Thyroid gland (tissue), 4 donors: Measurements from ENCODE around the gene NME3. TPM values are rescaled to one million over a fixed set of nuclear protein-coding genes. Genes with fewer than 3 reads are reported as not detected.

Experiments used
- DNase-seq, 2 donors: peaks; one replicate each; pipeline ENCODE4 v3.0.0-alpha.2; 2019
- H3K27ac ChIP-seq, 3 donors: fragments of 200-600 bp; sonication (generic); 1 replicate in 2 of 3; 2 replicates in 1 of 3; pipeline ENCODE4 v1.5.1; 2016 to 2019; ENCODE audit warnings: mild to moderate bottlenecking in 1 of 3, moderate library complexity in 1 of 3
- H3K27me3 ChIP-seq: fragments of 200-600 bp; sonication (generic); one replicate; pipeline ENCODE4 v1.5.1; 2019
- H3K36me3 ChIP-seq, 2 donors: fragments of 200-600 bp; sonication (generic); one replicate each; pipeline ENCODE4 v1.5.1; 2016 to 2019
- H3K4me1 ChIP-seq, 2 donors: fragments of 200-600 bp; sonication (generic); one replicate each; pipeline ENCODE4 v1.5.1; 2017 to 2019
- H3K4me3 ChIP-seq, 3 donors: fragments of 200-600 bp; sonication (generic); replicated peaks in 1 of 3; 1 replicate in 2 of 3; 2 replicates in 1 of 3; pipeline ENCODE4 v1.5.1; 2016; ENCODE audit warnings: mild to moderate bottlenecking in 1 of 3
- H3K9me3 ChIP-seq: fragments of 200-600 bp; sonication (generic); one replicate; pipeline ENCODE4 v1.5.1; 2017
- CTCF ChIP-seq, 6 experiments: fragments of 200-600 bp in 3 of 6; fragments of 450-650 bp in 3 of 6; sonication (generic) in 3 of 6; IDR thresholded peaks; one replicate each; pipeline ENCODE4 v1.5.1; 2016 to 2019; ENCODE audit warnings: antibody characterized with exemption in 6 of 6, mild to moderate bottlenecking in 2 of 6, inconsistent platforms in 1 of 6, moderate library complexity in 1 of 6
- POLR2A ChIP-seq, 2 donors: fragments of 450-650 bp; IDR thresholded peaks; one replicate each; pipeline ENCODE4 v1.6.1; 2017; ENCODE audit warnings: antibody characterized with exemption in 2 of 2, mild to moderate bottlenecking in 2 of 2, moderate library complexity in 1 of 2
- WGBS, 2 donors: methylation state at CpG; one replicate each; pipeline ENCODE4 v1.1.5; 2017; 5-methylcytosine and 5-hydroxymethylcytosine counted together
- intact Hi-C: fragments of 100-400 bp; cut with DNase I; formaldehyde crosslinking; loops from one replicate; pipeline ENCODE4 v1.15.1; 2023
- total RNA-seq, 4 donors: library from RNA; depleted of rRNA; stranded (reverse); fragments of >200 nt; gene quantifications; one replicate each; pipeline ENCODE4 v1.2.3, GENCODE V29; 2016

NME3 gene
- total RNA-seq, 4 donors from 2014 or later: 43.7 to 173 (median 103) TPM

- Histone ChIP-seq H3K27me3 (no peaks in the 10 kb centered on the region), H3K4me1 (peaks cover 14 to 28% of the 10 kb centered on the region in 2 donors), H3K9me3 (no peaks in the 10 kb centered on the region), H3K36me3 (peaks cover 18 to 26% of the 10 kb centered on the region in 2 donors), H3K27ac (no peak overlapping the region), H3K4me3 (peak overlapping the region in 2 of 3 donors; percentile 72 to 77)
- no peak for DNase-seq
- TF ChIP-seq POLR2A (IDR thresholded peaks at IDR 0.05): no peak
- no peak for TF ChIP-seq CTCF (IDR thresholded peaks at IDR 0.05)
- WGBS, 2 donors: 75 to 76% methylated on average over 12 to 19 of the region's 20 CpGs
- intact Hi-C loops: no loop called here
Measured at GRCh38 chr16:1781254-1781653, 9.9 kb upstream of the NME3 start.

GRCh38 chr16:1780677-1781072, 9.3 kb upstream of the NME3 start:
- H3K9me3 ChIP-seq: no peaks in the 10 kb centered on the region
- TF ChIP-seq POLR2A (IDR thresholded peaks at IDR 0.05): no peak
- TF ChIP-seq CTCF (IDR thresholded peaks at IDR 0.05): no peak
- peaks cover 18 to 26% of the 10 kb centered on the region in 2 donors for H3K36me3 ChIP-seq
- no peaks in the 10 kb centered on the region for H3K27me3 ChIP-seq
- WGBS, 2 donors: 81 to 86% methylated on average over 6 of the region's 6 CpGs
- H3K4me1 ChIP-seq: peaks cover 14 to 28% of the 10 kb centered on the region in 2 donors
- no peak overlapping the region for H3K27ac ChIP-seq
- intact Hi-C loops: no loop called here
- DNase-seq: no peak
- H3K4me3 ChIP-seq: no peak overlapping the region

- no peak for DNase-seq
- WGBS, 2 donors: 79 to 88% methylated on average over 3 to 15 of the region's 27 CpGs
- Histone ChIP-seq H3K4me1 (peaks cover 14 to 28% of the 10 kb centered on the region in 2 donors), H3K9me3 (no peaks in the 10 kb centered on the region), H3K27ac (no peak overlapping the region), H3K4me3 (no peak overlapping the region), H3K36me3 (peaks cover 22 to 26% of the 10 kb centered on the region in 2 donors), H3K27me3 (no peaks in the 10 kb centered on the region)
- TF ChIP-seq POLR2A (IDR thresholded peaks at IDR 0.05) (no peak), CTCF (IDR thresholded peaks at IDR 0.05) (no peak)
- intact Hi-C loops: no loop called here
Measured at GRCh38 chr16:1779741-1780676, 8.7 kb upstream of the NME3 start.

GRCh38 chr16:1779234-1779701, 7.9 kb upstream of the NME3 start:
- no peak for TF ChIP-seq CTCF (IDR thresholded peaks at IDR 0.05)
- 87 to 90% methylated on average over 5 to 8 of the region's 8 CpGs for WGBS, 2 donors
- intact Hi-C loops: no loop called here
- Histone ChIP-seq H3K27me3 (no peaks in the 10 kb centered on the region), H3K4me3 (no peak overlapping the region), H3K27ac (no peak overlapping the region), H3K36me3 (peaks cover 23 to 26% of the 10 kb centered on the region in 2 donors), H3K9me3 (no peaks in the 10 kb centered on the region), H3K4me1 (peaks cover 18 to 31% of the 10 kb centered on the region in 2 donors)
- DNase-seq: no peak
